Liver (tissue), 3 donors: Measurements from ENCODE around the gene KRT1.

ENCODE experiments used
- GABPA ChIP-seq, 2 donors: IDR thresholded peaks in 1 of 2; conservative IDR thresholded peaks in 1 of 2; 2 replicates each; pipeline ENCODE4 v1.6.1; 2016; ENCODE audit warnings: antibody characterized with exemption in 2 of 2, mild to moderate bottlenecking in 1 of 2, moderate library complexity in 1 of 2
- RAD21 ChIP-seq, 2 donors: IDR thresholded peaks; 2 replicates each; pipeline ENCODE4 v1.6.1; 2016; ENCODE audit warnings: antibody characterized with exemption in 2 of 2, mild to moderate bottlenecking in 2 of 2
- SP1 ChIP-seq: IDR thresholded peaks from 2 replicates; pipeline ENCODE4 v1.6.1; 2018; ENCODE audit warnings: antibody characterized with exemption, mild to moderate bottlenecking
- YY1 ChIP-seq: IDR thresholded peaks from 2 replicates; pipeline ENCODE4 v1.6.1; 2016; ENCODE audit warnings: antibody characterized with exemption, mild to moderate bottlenecking
- TF ChIP-seq, protein P1 (sequence below): fragments of 150-350 bp; IDR thresholded peaks from 2 replicates; pipeline ENCODE4 v1.5.1; 2017; ENCODE audit warnings: improper control_type of control experiment, low read depth, low read length; ENCODE audit not compliant: missing input control
- TF ChIP-seq, protein P2 (sequence below): IDR thresholded peaks from 2 replicates; pipeline ENCODE4 v1.6.1; 2016; ENCODE audit warnings: antibody characterized with exemption, mild to moderate bottlenecking
- TF ChIP-seq, protein P3 (sequence below): IDR thresholded peaks from 2 replicates; pipeline ENCODE4 v1.6.1; 2016; ENCODE audit warnings: antibody characterized with exemption
- donor health status: healthy.
- donor health status: healthy.

DNA sequence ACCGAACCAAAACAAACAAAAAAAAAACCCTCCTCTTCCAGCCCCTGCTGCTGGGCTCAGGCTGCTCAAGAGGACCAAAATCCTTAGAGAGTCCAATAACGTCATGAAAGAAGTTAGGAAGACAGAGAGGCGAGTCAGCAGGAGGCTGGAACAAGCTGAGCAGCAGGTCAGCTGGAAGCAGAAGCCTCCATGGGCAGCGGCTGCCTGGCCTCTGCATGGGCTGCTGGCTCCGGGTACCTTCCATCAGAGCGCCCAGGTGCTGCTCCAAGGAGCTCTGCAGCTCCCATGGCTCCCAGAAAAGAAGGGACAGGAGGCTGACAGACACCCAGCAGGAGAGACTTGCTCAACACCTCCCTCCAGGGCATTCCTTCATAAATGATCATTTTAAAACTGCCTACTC, 25.0 kb downstream of the KRT1 start:
- no peak for TF ChIP-seq YY1
- TF ChIP-seq, protein P1, sequence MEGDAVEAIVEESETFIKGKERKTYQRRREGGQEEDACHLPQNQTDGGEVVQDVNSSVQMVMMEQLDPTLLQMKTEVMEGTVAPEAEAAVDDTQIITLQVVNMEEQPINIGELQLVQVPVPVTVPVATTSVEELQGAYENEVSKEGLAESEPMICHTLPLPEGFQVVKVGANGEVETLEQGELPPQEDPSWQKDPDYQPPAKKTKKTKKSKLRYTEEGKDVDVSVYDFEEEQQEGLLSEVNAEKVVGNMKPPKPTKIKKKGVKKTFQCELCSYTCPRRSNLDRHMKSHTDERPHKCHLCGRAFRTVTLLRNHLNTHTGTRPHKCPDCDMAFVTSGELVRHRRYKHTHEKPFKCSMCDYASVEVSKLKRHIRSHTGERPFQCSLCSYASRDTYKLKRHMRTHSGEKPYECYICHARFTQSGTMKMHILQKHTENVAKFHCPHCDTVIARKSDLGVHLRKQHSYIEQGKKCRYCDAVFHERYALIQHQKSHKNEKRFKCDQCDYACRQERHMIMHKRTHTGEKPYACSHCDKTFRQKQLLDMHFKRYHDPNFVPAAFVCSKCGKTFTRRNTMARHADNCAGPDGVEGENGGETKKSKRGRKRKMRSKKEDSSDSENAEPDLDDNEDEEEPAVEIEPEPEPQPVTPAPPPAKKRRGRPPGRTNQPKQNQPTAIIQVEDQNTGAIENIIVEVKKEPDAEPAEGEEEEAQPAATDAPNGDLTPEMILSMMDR, result no peak
- no peak for TF ChIP-seq SP1
- TF ChIP-seq, protein P2, sequence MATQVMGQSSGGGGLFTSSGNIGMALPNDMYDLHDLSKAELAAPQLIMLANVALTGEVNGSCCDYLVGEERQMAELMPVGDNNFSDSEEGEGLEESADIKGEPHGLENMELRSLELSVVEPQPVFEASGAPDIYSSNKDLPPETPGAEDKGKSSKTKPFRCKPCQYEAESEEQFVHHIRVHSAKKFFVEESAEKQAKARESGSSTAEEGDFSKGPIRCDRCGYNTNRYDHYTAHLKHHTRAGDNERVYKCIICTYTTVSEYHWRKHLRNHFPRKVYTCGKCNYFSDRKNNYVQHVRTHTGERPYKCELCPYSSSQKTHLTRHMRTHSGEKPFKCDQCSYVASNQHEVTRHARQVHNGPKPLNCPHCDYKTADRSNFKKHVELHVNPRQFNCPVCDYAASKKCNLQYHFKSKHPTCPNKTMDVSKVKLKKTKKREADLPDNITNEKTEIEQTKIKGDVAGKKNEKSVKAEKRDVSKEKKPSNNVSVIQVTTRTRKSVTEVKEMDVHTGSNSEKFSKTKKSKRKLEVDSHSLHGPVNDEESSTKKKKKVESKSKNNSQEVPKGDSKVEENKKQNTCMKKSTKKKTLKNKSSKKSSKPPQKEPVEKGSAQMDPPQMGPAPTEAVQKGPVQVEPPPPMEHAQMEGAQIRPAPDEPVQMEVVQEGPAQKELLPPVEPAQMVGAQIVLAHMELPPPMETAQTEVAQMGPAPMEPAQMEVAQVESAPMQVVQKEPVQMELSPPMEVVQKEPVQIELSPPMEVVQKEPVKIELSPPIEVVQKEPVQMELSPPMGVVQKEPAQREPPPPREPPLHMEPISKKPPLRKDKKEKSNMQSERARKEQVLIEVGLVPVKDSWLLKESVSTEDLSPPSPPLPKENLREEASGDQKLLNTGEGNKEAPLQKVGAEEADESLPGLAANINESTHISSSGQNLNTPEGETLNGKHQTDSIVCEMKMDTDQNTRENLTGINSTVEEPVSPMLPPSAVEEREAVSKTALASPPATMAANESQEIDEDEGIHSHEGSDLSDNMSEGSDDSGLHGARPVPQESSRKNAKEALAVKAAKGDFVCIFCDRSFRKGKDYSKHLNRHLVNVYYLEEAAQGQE, result no peak
- no peak for TF ChIP-seq GABPA (IDR thresholded peaks at IDR 0.05 in 1 of 2, conservative IDR thresholded peaks at IDR 0.05 in 1 of 2)
- TF ChIP-seq, protein P3, sequence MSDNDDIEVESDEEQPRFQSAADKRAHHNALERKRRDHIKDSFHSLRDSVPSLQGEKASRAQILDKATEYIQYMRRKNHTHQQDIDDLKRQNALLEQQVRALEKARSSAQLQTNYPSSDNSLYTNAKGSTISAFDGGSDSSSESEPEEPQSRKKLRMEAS, result no peak
- TF ChIP-seq RAD21 (IDR thresholded peaks at IDR 0.05), result no peak
